ENCODE measurements around the gene ALB. TPM values are rescaled to one million over a fixed set of nuclear protein-coding genes. Genes with fewer than 3 reads are reported as not detected.

Gene ALB
- total and polyA plus RNA-seq, 2 of the 8 experiments (the other 6 are each of a cell fraction or from before 2014, with no cell fraction given), result 0.12 TPM; not detected in 1

GRCh38 chr4:73416423-73417087 is 12.5 kb downstream of the ALB start (continued):
- no peak for TF ChIP-seq RNF2 (IDR thresholded peaks at IDR 0.05; ENCODE audit: borderline replicate concordance, low read depth, low read length, missing control alignments, poor library complexity, severe bottlenecking)
- TF ChIP-seq TAF7 (optimal IDR thresholded peaks at IDR 0.05; ENCODE audit: borderline replicate concordance, low read depth, low read length), result no peak
- no peak for TF ChIP-seq KDM4A (IDR thresholded peaks at IDR 0.05; ENCODE audit: low read depth, low read length, severe bottlenecking)
- TF ChIP-seq TAF1 (IDR thresholded peaks at IDR 0.05; ENCODE audit: low read depth, low read length), result no peak
- no peak for TF ChIP-seq CBX5 (IDR thresholded peaks at IDR 0.05; ENCODE audit: low read depth, low read length)

All from H1 (cell line).